BLaER1 treated with 17β-estradiol and CSF1 and Interleukin-3, amounts not matched to agents 10 nM and 100 nM (cell line): ENCODE results near the gene NOL8.

Experiments used
- H3K27ac ChIP-seq, 11 experiments: shearing (Covaris generic); formaldehyde crosslinking; 2 replicates each; pipeline ENCODE4 v1.8.1; 2022
- H3K27me3 ChIP-seq, 11 experiments: shearing (Covaris generic); formaldehyde crosslinking; 2 replicates each; pipeline ENCODE4 v1.8.1; 2022
- H3K36me3 ChIP-seq, 11 experiments: shearing (Covaris generic); formaldehyde crosslinking; 2 replicates each; pipeline ENCODE4 v1.8.1; 2022
- H3K4me1 ChIP-seq, 10 experiments: shearing (Covaris generic); formaldehyde crosslinking; 2 replicates each; pipeline ENCODE4 v1.8.1; 2022
- H3K4me2 ChIP-seq, 11 experiments: shearing (Covaris generic); formaldehyde crosslinking; 2 replicates each; pipeline ENCODE4 v1.8.1; 2022
- H3K4me3 ChIP-seq, 10 experiments: shearing (Covaris generic); formaldehyde crosslinking; 2 replicates each; pipeline ENCODE4 v1.8.1; 2022
- H3K9ac ChIP-seq, 11 experiments: shearing (Covaris generic); formaldehyde crosslinking; 2 replicates each; pipeline ENCODE4 v1.8.1; 2022
- H3K9me3 ChIP-seq, 11 experiments: shearing (Covaris generic); formaldehyde crosslinking; replicated peaks in 1 of 11; 2 replicates each; pipeline ENCODE4 v1.8.1; 2022
- H4K20me1 ChIP-seq, 11 experiments: shearing (Covaris generic); formaldehyde crosslinking; 2 replicates each; pipeline ENCODE4 v1.8.1; 2022
- Cebpa-rat ChIP-seq, 11 experiments: shearing (Covaris generic); IDR thresholded peaks; 2 replicates each; pipeline ENCODE4 v1.8.1; 2022

Gene NOL8

GRCh38 chr9:92270511-92270910 lies 54.6 kb downstream of the NOL8 start:
- no peak overlapping the region for H3K4me3 ChIP-seq
- H3K9ac ChIP-seq: no peak overlapping the region
- peaks cover 100% of the 10 kb centered on the region in 11 experiments for H3K36me3 ChIP-seq
- H3K4me2 ChIP-seq: no peak overlapping the region
- H3K9me3 ChIP-seq: no peaks in the 10 kb centered on the region
- peaks cover 0 to 6% (median 2%) of the 10 kb centered on the region in 10 experiments; a peak in 12 of 20 replicates for H3K4me1 ChIP-seq
- H3K27me3 ChIP-seq: no peaks in the 10 kb centered on the region
- H4K20me1 ChIP-seq: peaks cover 0 to 99% (median 57%) of the 10 kb centered on the region in 11 experiments; a peak in 19 of 22 replicates
- TF ChIP-seq Cebpa-rat (IDR thresholded peaks at IDR 0.05): no peak
- H3K27ac ChIP-seq: no peak overlapping the region

- no peak overlapping the region for H3K9ac ChIP-seq
- no peak overlapping the region for H3K4me3 ChIP-seq
- peaks cover 0 to 99% (median 74%) of the 10 kb centered on the region in 11 experiments; a peak in 19 of 22 replicates for H4K20me1 ChIP-seq
- H3K9me3 ChIP-seq: no peaks in the 10 kb centered on the region
- no peak overlapping the region for H3K4me2 ChIP-seq
- no peaks in the 10 kb centered on the region for H3K27me3 ChIP-seq
- no peak overlapping the region for H3K27ac ChIP-seq
- H3K4me1 ChIP-seq: 0 out of 20 replicates have a peak, but pooled peaks cover 0 to 7% (median 0%) of the 10 kb centered on the region in 10 experiments
- TF ChIP-seq Cebpa-rat (IDR thresholded peaks at IDR 0.05): no peak
- H3K36me3 ChIP-seq: peaks cover 100% of the 10 kb centered on the region in 11 experiments
These were observed 58.7 kb downstream of the NOL8 start for GRCh38 chr9:92266486-92266885.

- no peak for TF ChIP-seq Cebpa-rat (IDR thresholded peaks at IDR 0.05)
- Histone ChIP-seq H3K9me3 (no peaks in the 10 kb centered on the region), H3K9ac (no peak overlapping the region), H3K4me1 (0 out of 20 replicates have a peak, but pooled peaks cover 0 to 7% (median 0%) of the 10 kb centered on the region in 10 experiments), H3K27me3 (no peaks in the 10 kb centered on the region), H3K4me2 (no peak overlapping the region), H3K27ac (0 out of 22 replicates have a peak overlapping the region, but pooled peaks of 1 of the 11 experiments have one; percentile 4), H3K36me3 (peaks cover 100% of the 10 kb centered on the region in 11 experiments), H4K20me1 (peaks cover 0 to 99% (median 75%) of the 10 kb centered on the region in 11 experiments; a peak in 20 of 22 replicates), H3K4me3 (no peak overlapping the region)
These were observed 60.0 kb downstream of the NOL8 start for GRCh38 chr9:92265154-92265553.

- Histone ChIP-seq H3K27ac (no peak overlapping the region), H3K4me3 (no peak overlapping the region), H3K4me1 (0 out of 20 replicates have a peak, but pooled peaks cover 0 to 7% (median 0%) of the 10 kb centered on the region in 10 experiments), H3K27me3 (no peaks in the 10 kb centered on the region), H4K20me1 (peaks cover 0 to 98% (median 75%) of the 10 kb centered on the region in 11 experiments; a peak in 20 of 22 replicates), H3K36me3 (peaks cover 100% of the 10 kb centered on the region in 11 experiments), H3K9ac (no peak overlapping the region), H3K4me2 (no peak overlapping the region), H3K9me3 (no peaks in the 10 kb centered on the region)
- TF ChIP-seq Cebpa-rat (IDR thresholded peaks at IDR 0.05): no peak
These were observed 62.0 kb downstream of the NOL8 start for GRCh38 chr9:92263131-92263530.

GRCh38 chr9:92257327-92257726 lies 67.8 kb downstream of the NOL8 start:
- no peak for TF ChIP-seq Cebpa-rat (IDR thresholded peaks at IDR 0.05)
- Histone ChIP-seq H3K9me3 (no peaks in the 10 kb centered on the region), H3K4me2 (no peak overlapping the region), H3K4me1 (no peaks in the 10 kb centered on the region), H3K27ac (no peak overlapping the region), H4K20me1 (peaks cover 0 to 97% (median 70%) of the 10 kb centered on the region in 11 experiments; a peak in 18 of 22 replicates), H3K36me3 (peaks cover 100% of the 10 kb centered on the region in 11 experiments), H3K27me3 (no peaks in the 10 kb centered on the region), H3K4me3 (no peak overlapping the region), H3K9ac (no peak overlapping the region)

- Histone ChIP-seq H3K36me3 (peaks cover 100% of the 10 kb centered on the region in 11 experiments), H3K9ac (no peak overlapping the region; a peak in 1 of 22 replicates)
These were observed 70.5 kb downstream of the NOL8 start for GRCh38 chr9:92254381-92255337.

GRCh38 chr9:92253656-92254055 lies 71.5 kb downstream of the NOL8 start:
- H3K27ac ChIP-seq: no peak overlapping the region
- no peak overlapping the region for H3K4me2 ChIP-seq
- TF ChIP-seq Cebpa-rat (IDR thresholded peaks at IDR 0.05): no peak
- H3K36me3 ChIP-seq: peaks cover 97 to 100% (median 100%) of the 10 kb centered on the region in 11 experiments
- H3K9ac ChIP-seq: no peak overlapping the region
- H3K4me1 ChIP-seq: no peaks in the 10 kb centered on the region
- H3K9me3 ChIP-seq: no peaks in the 10 kb centered on the region
- H4K20me1 ChIP-seq: peaks cover 0 to 92% (median 66%) of the 10 kb centered on the region in 11 experiments; a peak in 18 of 22 replicates
- H3K27me3 ChIP-seq: no peaks in the 10 kb centered on the region
- no peak overlapping the region for H3K4me3 ChIP-seq

More at GRCh38 chr9:92254381-92255337, 70.5 kb downstream of the NOL8 start:
- Histone ChIP-seq H3K27me3 (no peaks in the 10 kb centered on the region), H4K20me1 (peaks cover 0 to 93% (median 74%) of the 10 kb centered on the region in 11 experiments; a peak in 18 of 22 replicates), H3K4me2 (no peak overlapping the region), H3K9me3 (no peaks in the 10 kb centered on the region), H3K27ac (no peak overlapping the region), H3K4me1 (no peaks in the 10 kb centered on the region), H3K4me3 (no peak overlapping the region)
- TF ChIP-seq Cebpa-rat (IDR thresholded peaks at IDR 0.05): no peak

- no peak for TF ChIP-seq Cebpa-rat (IDR thresholded peaks at IDR 0.05)
- no peak overlapping the region for H3K9ac ChIP-seq
- H3K27ac ChIP-seq: no peak overlapping the region
- no peak overlapping the region for H3K4me2 ChIP-seq
- H3K27me3 ChIP-seq: no peaks in the 10 kb centered on the region
- H3K9me3 ChIP-seq: no peaks in the 10 kb centered on the region
- H4K20me1 ChIP-seq: peaks cover 0 to 77% (median 22%) of the 10 kb centered on the region in 11 experiments; a peak in 14 of 22 replicates
- no peak overlapping the region for H3K4me3 ChIP-seq
- peaks cover 96 to 100% (median 100%) of the 10 kb centered on the region in 11 experiments for H3K36me3 ChIP-seq
- H3K4me1 ChIP-seq: no peaks in the 10 kb centered on the region
These were observed 77.2 kb downstream of the NOL8 start for GRCh38 chr9:92247981-92248380.
